MV-4-11 (cell line): ENCODE results near the gene TNS4.

Source experiments
- DNase-seq: peaks from one replicate; lab custom pipeline; 2025; lab: John Stamatoyannopoulos, UW

Gene TNS4

DNA sequence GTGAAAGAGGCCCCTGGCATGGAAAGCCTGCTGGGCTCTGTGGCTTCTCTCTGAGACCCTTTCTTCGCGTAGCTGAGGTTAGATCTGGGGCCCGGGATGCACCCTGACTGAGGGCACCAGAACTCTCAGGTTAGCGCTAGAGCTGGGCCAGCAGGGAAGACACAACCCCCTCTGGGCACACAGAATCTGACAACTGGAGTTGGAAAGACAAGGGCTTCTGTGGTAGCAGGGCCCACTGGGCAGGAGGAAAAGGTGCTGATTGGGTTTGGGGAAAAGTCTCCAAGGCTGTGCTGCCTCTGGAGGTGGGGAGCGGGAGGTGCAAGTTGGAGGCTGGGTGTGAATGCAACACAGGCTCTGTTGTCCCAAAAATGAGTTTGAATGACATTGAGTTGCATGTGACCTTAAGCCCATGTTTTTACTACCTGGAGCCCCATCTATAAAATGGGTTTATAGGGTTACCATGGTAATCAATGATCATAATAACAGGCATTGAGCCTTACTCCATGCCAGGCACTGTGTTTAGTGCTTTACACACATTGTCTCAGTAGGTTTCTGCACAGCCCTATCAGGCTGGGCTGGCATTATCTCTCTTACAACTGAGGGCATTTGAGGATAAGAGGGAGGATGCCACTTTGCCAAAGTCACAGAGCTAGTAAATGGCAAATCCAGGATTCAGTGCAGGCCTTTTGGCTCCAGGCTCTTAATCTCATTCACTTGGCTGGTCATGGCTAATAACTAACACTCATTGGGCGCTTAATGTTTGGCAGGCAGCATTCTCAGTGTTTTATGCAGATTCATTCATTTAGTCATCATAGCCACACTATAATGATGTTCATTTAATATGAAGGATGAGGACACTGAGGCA, 67.6 kb downstream of the TNS4 start:
- DNase-seq, result no peak

DNA sequence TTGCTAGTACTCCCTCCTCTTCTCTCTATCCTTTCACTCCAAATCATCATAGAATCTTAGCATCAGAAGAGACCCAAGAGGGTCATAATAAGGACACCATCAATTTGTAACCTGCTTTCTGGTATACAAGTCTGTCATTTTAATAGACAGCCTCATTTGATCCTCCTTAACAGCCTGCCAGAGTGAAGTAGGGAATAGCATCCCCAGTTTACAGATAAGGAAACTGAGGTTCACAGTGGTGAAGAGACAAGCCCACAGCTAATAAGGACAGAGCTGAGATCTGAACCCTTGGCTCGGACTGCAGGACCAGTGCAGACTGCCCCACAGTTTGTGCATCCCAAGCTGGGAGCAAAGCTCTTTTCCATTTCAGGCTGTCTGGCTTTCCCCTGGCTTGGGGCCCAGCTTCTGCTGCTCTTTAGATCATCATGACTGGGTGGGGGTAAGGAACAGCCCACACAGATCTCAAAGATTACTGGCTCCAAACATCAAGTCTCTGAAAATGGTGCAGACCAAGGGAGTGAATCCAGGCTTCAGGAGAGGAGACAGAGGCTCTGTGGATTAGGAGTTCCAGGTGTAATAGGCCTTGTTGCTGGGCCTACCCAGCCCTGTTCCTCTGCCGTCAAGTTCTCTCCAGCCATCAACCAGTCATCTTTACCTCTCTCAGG, 68.4 kb downstream of the TNS4 start:
- DNase-seq, result no peak

DNA sequence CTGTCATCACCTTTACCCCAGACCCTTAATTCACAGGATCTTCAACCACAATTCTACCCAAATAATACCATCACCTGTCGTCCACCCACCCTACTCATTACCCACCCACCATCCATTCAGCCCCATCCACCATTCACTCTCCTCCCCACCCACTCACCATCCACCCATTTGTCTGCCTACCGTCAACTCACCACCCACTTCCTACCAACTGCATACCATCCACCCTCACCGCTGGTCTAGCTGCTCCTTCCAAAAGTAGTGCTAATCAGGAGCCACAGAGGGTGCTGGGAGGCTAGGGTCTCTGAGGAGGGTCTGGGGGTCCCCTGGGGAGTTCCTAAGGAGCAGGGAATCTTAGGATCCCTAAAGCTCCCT, 70.2 kb downstream of the TNS4 start:
- DNase-seq, result no peak

DNA sequence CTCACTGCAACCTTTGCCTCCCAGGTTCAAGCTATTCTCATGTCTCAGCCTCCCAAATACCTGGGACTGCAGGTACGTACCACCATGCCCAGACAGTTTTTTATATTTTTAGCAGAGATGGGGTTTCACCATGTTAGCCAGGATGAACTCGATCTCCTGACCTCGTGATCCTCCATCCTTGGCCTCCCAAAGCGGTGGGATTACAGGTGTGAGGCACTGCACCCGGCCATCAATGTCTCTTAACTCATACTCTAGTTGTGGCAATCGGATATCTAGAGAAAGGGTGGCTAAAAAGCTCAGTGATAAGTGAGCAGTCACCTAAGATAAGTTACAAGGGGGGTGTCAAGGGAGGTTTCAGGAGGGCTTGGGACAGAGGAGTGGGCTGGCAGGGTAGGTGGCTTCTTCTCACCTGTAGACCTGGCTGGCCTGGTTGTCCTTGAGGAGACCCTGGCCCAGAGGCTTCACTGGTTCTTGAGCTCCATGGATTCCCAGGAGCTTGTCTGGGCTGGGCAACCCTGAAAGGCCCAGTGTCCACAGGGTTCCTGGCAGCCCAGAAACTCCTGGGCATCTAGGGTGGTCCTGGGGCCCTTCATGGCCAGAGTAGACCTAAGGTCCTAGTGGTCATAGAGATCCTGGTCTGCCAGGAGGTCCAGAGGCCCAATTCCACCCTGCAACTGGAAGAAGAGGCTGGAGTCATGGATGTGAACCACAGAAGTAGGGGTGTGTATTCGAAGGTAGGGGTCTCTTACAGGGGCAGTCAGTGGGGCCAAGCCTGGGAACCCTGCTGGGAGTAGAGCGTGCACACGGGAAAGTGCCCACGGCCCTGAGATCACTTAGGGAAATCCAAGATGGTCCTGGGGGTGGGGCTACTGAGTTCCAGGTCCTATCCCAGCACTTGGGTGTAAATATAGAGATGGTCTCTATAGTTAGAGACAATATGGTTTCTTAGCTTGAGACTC, 70.9 kb downstream of the TNS4 start:
- DNase-seq, result no peak

DNA sequence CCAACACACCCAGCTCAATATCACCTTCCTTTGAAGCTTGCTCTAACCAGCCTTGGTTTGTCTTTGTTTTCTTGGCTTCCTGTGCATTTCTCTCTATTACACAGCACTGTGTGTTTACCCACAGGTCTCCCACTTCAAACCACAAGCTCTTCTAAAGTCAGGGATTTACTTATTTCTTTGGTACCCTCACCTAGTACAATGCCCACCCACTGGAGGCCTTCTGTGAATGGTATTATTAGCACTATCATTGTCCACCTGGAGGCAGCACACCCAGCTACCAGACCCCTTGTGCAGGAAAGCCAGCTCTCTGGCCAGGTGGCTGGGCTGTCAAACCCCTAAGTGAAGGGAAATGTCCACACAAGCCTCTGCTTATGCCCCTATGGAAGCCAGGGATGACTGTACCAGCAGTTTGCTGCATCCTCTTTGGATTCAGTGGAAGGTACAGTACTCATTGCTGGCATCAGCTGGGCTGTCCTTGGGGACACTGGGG, 74.4 kb downstream of the TNS4 start:
- no peak for DNase-seq
